Activated T-helper 2 cell treated with anti-CD3 and anti-CD28 coated beads, Interferon-gamma antibody, Interleukin-2, Interleukin-4, amounts not matched to agents 10 μg/mL and 5 μg/mL and 100 μg/mL, durations not matched to agents 14 hours and 24 hours and 36 hours (primary cell): ENCODE results near the gene CMSS1. TPM values are rescaled to one million over a fixed set of nuclear protein-coding genes. Genes with fewer than 3 reads are reported as not detected.

ENCODE experiments used
- DNase-seq: peaks from one replicate; pipeline ENCODE4 v3.0.0; 2021; ENCODE audit warnings: low spot score
- H3K27ac Mint-ChIP-seq: one replicate; pipeline ENCODE4 v1.8.0; 2021; ENCODE audit warnings: mixed read lengths
- H3K27me3 Mint-ChIP-seq: one replicate; pipeline ENCODE4 v1.8.0; 2021; ENCODE audit warnings: low read depth, mixed read lengths
- H3K36me3 Mint-ChIP-seq: one replicate; pipeline ENCODE4 v1.8.0; 2021; ENCODE audit warnings: low read depth, mixed read lengths
- H3K4me1 Mint-ChIP-seq: one replicate; pipeline ENCODE4 v1.8.0; 2021; ENCODE audit warnings: low read depth, mixed read lengths
- H3K4me3 Mint-ChIP-seq: one replicate; pipeline ENCODE4 v1.8.0; 2021; ENCODE audit warnings: low read depth, mild to moderate bottlenecking, moderate library complexity, mixed read lengths
- H3K9me3 Mint-ChIP-seq: one replicate; pipeline ENCODE4 v1.8.0; 2021; ENCODE audit warnings: mixed read lengths
- intact Hi-C: fragments of 100-400 bp; cut with micrococcal nuclease; formaldehyde crosslinking; loops from one replicate; pipeline ENCODE4 v1.15.1; 2023
- total RNA-seq: library from RNA; stranded (reverse); gene quantifications from 2 replicates; pipeline ENCODE4 v1.2.3, GENCODE V29; 2022

Gene CMSS1
- total RNA-seq, 1 donor from 2014 or later: 138 TPM

DNA sequence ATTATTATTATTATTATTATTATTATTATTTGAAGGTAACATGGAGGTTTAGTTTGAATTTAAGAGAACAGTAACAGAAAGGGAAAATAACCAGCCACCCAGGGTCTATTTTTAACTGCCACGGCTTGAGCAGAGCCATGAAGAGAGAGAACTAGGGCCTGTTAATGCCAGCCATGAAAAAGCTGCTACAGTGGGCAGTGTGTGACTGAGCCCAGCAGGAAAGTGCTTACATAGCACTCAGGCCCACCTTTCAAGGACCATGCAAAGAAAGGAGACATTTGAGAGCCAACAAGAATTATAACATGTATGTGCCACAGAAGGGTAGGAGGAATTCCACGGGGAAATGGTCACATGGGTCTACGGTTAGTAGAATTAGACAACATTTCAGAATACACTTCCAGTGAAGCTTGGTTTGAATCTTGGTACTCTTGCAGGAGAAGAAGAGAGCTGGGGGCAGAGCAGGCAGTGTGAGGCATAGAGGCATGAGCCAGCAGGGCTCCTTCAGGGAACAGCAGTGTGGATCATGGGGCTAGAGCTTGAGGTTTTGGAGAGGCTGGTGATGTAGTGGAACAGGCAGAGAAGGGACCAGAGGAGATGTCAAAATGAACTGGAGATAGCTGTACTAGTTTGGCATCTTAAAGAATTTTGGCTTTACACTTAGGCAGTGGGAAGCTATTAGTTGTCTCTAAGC is 140.7 kb downstream of the CMSS1 start:
- no peak for DNase-seq
- Mint-ChIP-seq H3K4me1 (peaks cover 11% of the 10 kb centered on the region), H3K4me3 (no peak overlapping the region), H3K27me3 (no peaks in the 10 kb centered on the region), H3K9me3 (no peaks in the 10 kb centered on the region), H3K27ac (no peak overlapping the region), H3K36me3 (no peaks in the 10 kb centered on the region)
- intact Hi-C loops: no loop called here

DNA sequence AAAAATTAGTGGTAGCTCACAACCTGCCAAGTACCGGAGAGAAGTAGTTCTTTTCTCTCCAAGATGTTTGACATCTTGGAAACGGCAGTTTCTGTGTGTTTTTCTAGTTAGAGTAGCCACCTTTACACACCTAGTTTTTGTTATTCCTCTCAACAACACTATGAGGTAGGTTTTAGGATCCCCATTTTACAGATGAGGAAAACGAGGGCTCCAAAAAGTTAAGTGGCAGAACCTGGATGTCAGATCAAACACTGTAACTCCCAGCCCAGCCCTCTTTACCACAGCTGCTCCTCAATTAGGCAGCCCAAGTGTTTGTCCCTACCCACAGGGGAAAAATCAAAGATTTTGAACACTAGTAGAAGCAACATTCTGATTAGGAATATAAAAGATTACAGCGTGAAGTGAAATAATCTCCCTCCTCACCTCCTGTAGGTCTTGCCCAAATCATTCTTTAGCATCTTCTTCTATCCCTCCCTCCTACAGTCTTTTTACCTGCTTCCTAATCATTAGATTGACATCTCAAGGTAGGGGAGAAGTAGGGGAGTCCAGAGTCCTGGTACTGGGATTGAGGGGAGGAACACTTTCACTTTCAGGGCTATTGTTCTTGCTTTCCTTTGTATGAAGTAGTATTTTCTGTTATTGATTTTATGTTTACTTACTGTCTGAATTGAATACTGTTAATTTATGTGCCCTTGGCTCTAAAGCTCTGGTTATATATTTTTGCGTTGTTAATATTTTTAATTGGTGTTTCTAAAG is 142.6 kb downstream of the CMSS1 start:
- Mint-ChIP-seq H3K27me3 (no peaks in the 10 kb centered on the region), H3K4me1 (peaks cover 11% of the 10 kb centered on the region), H3K9me3 (no peaks in the 10 kb centered on the region), H3K36me3 (no peaks in the 10 kb centered on the region), H3K27ac (no peak overlapping the region), H3K4me3 (no peak overlapping the region)
- intact Hi-C loops: no loop called here
- DNase-seq: no peak

DNA sequence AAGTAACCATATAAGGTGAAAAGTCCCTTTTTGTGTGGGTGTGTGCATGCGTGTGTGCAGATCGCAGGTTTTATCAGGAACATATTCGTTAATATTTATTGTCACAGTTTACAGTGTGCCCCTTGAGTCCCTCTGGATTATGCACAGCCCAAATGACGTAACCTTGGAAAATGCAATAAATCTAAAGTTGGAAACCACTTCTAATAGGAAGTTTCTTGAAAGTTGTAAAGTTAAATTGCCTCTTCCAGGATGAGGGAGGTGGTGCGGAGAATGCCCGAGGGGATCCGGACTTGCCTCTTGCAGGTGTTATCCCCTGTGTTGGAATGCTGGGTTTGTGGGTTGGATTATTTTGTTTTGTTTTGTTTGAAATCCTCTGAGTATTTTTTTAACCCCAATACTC is 143.3 kb downstream of the CMSS1 start:
- Mint-ChIP-seq H3K27ac (no peak overlapping the region), H3K27me3 (no peaks in the 10 kb centered on the region), H3K4me1 (peaks cover 14% of the 10 kb centered on the region), H3K9me3 (no peaks in the 10 kb centered on the region), H3K4me3 (no peak overlapping the region), H3K36me3 (no peaks in the 10 kb centered on the region)
- intact Hi-C loops: no loop called here
- no peak for DNase-seq

DNA sequence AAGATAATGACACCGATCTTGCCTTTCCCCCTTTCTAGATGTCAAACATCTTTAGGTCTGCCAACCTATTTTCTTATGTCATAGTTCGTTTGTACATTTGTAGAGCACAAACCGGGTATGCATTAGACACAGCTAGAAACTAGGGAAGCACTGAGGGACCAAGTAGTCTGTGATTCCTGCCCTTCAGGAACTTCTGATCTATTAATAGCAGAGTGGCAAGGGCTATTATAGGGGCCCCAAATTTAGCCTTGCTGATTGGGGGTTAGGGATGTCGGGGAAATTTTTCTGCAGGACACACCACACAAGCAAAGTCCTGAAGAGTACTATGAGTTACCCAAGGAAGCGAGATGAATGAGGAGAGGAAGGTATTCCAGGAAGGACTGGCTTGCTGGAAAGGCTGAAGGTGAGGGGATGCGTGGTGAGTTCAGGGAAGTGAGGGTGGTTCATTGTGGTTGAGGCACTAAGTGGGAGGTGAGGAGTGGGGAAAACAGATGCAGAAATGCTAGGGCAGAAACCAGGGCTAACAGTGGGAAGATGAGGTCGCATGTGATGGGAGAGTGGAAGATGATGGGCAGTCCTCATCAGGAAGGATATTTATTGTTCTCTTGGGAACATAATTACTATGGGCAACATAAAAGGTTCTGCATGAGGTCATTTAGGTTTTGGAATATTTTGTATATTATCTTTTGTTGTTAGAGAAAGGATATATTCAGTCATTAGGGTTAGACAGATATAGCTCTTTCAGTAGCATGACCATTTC is 144.3 kb downstream of the CMSS1 start:
- DNase-seq: no peak
- H3K4me3 Mint-ChIP-seq: no peak overlapping the region
- H3K27me3 Mint-ChIP-seq: no peaks in the 10 kb centered on the region
- H3K9me3 Mint-ChIP-seq: no peaks in the 10 kb centered on the region
- no peak overlapping the region for H3K27ac Mint-ChIP-seq
- intact Hi-C loops: no loop called here
- H3K4me1 Mint-ChIP-seq: peaks cover 14% of the 10 kb centered on the region
- no peaks in the 10 kb centered on the region for H3K36me3 Mint-ChIP-seq

DNA sequence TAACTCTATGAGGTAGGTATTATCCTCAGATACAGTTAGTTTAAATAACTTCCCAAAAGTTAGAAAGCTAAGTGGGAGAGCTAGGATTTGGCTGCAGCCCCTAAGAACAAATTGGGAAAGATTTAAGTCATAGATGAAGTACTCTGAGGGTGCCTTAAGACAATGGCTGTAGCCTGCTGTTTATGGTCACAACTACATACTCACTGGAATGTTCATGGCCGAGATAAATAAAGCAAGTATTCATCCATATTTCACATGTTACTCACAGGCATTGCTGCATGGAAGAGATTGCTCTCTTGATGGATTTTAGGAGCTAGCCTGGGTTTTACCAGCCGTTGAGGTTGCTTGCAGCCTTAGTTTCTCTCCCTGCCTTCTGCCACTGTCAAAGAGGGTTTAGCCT is 145.0 kb downstream of the CMSS1 start:
- Mint-ChIP-seq H3K27me3 (no peaks in the 10 kb centered on the region), H3K4me3 (no peak overlapping the region), H3K4me1 (peaks cover 18% of the 10 kb centered on the region), H3K9me3 (no peaks in the 10 kb centered on the region), H3K27ac (no peak overlapping the region), H3K36me3 (peaks cover 6% of the 10 kb centered on the region)
- DNase-seq: no peak
- intact Hi-C loops: no loop called here

DNA sequence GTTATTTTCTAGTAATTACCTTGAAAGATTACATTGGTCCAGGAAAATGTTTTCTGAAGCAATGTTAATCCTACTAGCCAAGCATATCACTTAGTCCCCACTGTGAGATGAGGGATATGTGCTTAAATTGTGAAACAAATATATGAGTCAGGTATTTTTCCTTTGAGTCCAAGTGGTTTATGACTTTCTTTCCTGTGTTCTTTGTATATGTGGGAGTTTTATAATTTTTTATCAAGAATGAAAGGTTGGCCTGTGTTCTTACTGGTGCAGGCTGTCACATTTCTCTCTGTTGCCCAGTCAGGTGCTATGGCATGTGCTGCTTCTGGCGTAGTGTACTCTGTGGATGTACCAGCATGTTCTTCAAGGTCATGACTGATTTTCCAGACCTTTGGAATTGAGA is 147.4 kb downstream of the CMSS1 start:
- H3K27ac Mint-ChIP-seq: no peak overlapping the region
- H3K4me3 Mint-ChIP-seq: no peak overlapping the region
- H3K4me1 Mint-ChIP-seq: peaks cover 39% of the 10 kb centered on the region
- H3K36me3 Mint-ChIP-seq: peaks cover 10% of the 10 kb centered on the region
- no peak for DNase-seq
- intact Hi-C loops: loop anchor here (5.0 kb wide), 1 partner anchor 93 kb away; no protein-coding TSS in a partner anchor
- no peaks in the 10 kb centered on the region for H3K27me3 Mint-ChIP-seq
- H3K9me3 Mint-ChIP-seq: no peaks in the 10 kb centered on the region

DNA sequence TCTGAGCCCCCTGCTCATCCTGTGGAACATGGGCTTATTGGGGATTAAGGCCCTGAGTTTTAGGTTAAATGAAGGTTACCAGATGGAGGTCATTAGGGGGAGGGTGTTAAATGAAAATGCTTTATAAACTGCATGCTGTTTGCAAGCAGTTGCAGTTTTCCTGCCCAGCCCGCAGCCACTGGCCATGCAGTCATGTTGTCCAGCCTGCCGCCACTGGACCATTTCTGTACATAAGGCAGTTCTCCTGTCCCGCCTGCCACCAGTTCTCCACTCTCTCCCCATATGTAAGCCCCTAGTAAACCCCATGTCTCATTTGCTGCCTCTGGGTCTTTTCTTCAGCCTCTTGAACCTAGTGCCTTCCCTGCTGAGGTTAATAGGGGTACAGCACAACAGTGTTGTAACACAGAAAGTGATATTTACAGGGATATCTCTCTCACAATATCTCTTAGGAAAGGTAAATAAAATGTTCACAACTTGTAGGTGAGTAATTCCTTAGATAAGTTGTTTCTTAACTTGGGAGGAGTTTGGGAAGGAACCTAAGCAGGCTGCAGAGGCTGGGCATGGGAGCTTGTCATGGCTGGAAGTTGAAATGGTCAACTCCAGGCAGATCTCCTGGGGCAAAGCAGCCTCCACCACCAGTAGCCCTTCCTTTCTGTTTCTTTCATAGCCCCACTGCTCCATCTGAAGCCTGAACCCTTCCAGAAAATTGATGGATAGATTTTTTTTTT is 148.2 kb downstream of the CMSS1 start:
- H3K4me3 Mint-ChIP-seq: no peak overlapping the region
- H3K27ac Mint-ChIP-seq: no peak overlapping the region
- H3K27me3 Mint-ChIP-seq: no peaks in the 10 kb centered on the region
- H3K9me3 Mint-ChIP-seq: no peaks in the 10 kb centered on the region
- H3K36me3 Mint-ChIP-seq: peaks cover 10% of the 10 kb centered on the region
- intact Hi-C loops: loop anchor here (5.0 kb wide), 1 partner anchor 94 kb away; no protein-coding TSS in a partner anchor
- no peak for DNase-seq
- peaks cover 44% of the 10 kb centered on the region for H3K4me1 Mint-ChIP-seq

DNA sequence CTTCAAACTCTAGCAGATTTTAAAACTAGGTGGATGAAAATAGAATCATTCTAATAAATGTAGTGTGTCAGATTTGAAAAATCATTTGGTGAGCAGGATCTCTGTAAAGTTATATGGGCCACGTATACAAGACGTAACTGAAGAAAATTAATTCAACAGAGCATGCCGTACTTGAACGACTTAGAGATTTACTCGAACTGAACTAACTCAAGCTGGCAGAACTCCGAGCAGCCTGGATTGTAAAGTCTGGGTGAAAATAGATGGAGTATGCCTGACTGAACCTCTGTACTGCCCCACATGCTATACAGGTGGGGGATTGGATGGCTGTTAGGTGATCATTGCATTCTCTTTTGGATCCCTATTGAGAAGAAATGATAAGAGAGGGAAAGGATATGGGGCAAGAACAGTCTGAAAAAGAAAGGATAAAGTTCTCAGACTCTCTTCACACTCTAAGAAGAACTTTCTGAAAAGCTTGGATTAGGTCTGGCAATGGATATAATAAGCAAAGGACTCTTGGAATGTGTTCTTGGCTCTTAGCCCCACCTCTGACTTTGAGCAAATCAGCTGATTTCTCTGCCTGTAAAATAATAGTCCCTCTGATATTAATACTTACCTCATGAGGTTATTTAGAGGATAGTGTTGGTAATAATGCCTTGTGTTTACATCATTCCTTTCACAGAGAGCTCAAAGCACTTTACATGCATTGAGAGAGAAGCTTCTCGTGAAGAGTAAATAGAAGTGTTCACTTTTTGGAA is 149.2 kb downstream of the CMSS1 start:
- Mint-ChIP-seq H3K36me3 (peaks cover 10% of the 10 kb centered on the region), H3K27ac (no peak overlapping the region), H3K4me3 (no peak overlapping the region), H3K4me1 (peaks cover 44% of the 10 kb centered on the region), H3K27me3 (no peaks in the 10 kb centered on the region), H3K9me3 (no peaks in the 10 kb centered on the region)
- no peak for DNase-seq
- intact Hi-C loops: loop anchor here (5.0 kb wide), 1 partner anchor 95 kb away; no protein-coding TSS in a partner anchor

DNA sequence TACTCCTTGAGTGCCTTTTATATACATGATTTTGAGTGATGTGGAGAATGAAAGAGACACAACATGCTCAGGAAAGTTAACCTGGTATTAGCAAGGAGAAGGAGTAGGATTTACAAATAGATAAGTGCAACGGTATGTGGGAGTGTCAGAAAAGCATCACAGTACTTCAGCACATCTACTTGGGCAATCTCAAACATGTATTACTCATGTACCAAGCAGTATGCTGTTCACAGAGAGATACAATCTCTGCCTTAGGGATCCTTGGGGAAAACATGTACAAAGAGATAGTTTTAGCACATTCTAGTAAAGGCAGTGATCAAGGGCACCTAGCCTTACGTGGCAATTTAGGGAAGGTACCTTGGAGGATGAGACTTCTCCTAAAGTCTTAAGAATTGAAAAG is 150.1 kb downstream of the CMSS1 start:
- no peaks in the 10 kb centered on the region for H3K9me3 Mint-ChIP-seq
- no peaks in the 10 kb centered on the region for H3K27me3 Mint-ChIP-seq
- H3K36me3 Mint-ChIP-seq: peaks cover 10% of the 10 kb centered on the region
- no peak overlapping the region for H3K4me3 Mint-ChIP-seq
- H3K4me1 Mint-ChIP-seq: peaks cover 44% of the 10 kb centered on the region
- DNase-seq: no peak
- intact Hi-C loops: loop anchor here (5.0 kb wide), 1 partner anchor 95 kb away; no protein-coding TSS in a partner anchor
- no peak overlapping the region for H3K27ac Mint-ChIP-seq

DNA sequence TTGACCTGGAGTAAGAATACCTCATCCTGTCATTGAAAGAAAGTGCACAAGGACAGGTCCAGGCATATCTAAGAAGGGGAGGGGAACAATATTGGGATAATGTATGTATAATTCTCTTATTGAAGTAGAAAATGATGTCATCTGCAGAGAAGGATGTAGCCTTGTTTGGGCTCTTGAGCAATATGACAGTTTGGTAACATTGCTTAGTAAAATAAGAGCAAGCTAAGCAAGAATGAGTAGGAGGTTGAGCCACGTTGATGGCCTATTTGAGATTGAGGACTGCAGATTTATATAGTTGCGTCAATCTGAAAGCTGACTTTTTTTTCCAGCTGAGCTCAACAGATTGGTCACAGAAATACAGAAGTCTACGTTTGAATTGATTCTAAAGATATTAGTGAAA is 151.5 kb downstream of the CMSS1 start:
- H3K27ac Mint-ChIP-seq: peak overlapping the region; percentile 25

DNA sequence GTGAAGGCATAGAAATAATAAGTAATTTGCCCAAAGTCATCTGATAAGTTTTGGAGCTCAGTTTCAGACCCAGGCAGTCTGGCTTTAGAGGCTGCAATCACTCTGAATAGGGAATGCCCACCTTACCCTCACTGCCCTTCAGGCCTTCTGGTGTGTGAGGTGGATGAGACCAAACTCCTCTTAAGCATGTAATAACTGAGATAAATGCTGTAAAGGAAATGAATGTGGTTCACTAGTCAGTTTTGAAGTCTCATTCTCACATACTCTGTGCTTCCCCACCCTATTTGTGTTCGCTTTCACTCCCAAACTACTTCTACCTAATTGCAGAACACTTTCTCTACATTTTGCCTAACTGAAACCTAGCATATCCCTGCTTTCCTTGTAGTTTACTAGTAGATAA is 152.5 kb downstream of the CMSS1 start:
- no peak for DNase-seq
- intact Hi-C loops: loop anchor here (1.0 to 2.0 kb wide), 3 partner anchors 61 to 431 kb away; partner anchors contain the start of genes LNP1 and TOMM70
- Mint-ChIP-seq H3K4me1 (peaks cover 37% of the 10 kb centered on the region), H3K27ac (peak overlapping the region; percentile 33), H3K36me3 (peaks cover 10% of the 10 kb centered on the region), H3K9me3 (no peaks in the 10 kb centered on the region), H3K27me3 (no peaks in the 10 kb centered on the region), H3K4me3 (no peak overlapping the region)

More for the DNA sequence above, 151.5 kb downstream of the CMSS1 start:
- H3K36me3 Mint-ChIP-seq: peaks cover 10% of the 10 kb centered on the region
- H3K27me3 Mint-ChIP-seq: no peaks in the 10 kb centered on the region
- no peaks in the 10 kb centered on the region for H3K9me3 Mint-ChIP-seq
- DNase-seq: no peak
- intact Hi-C loops: loop anchor here (5.0 kb wide), 1 partner anchor 97 kb away; no protein-coding TSS in a partner anchor
- H3K4me1 Mint-ChIP-seq: peaks cover 44% of the 10 kb centered on the region
- H3K4me3 Mint-ChIP-seq: no peak overlapping the region
